Caco-2 (cell line): Measurements from ENCODE around the gene SARNP. TPM values are rescaled to one million over a fixed set of nuclear protein-coding genes. Genes with fewer than 3 reads are reported as not detected.

ENCODE experiments used
- BruUV-seq: library from RNA; stranded (reverse); fragments of 400-500 nt; replicated peaks from 2 replicates; lab custom pipeline; 2021; lab: Mats Ljungman, UMichigan
- CTCF ChIA-PET: fragments of 300-600 bp; sonication (Branson Sonifier 250); formaldehyde crosslinking; loops from one replicate; lab custom pipeline; 2022; ENCODE audit warnings: antibody characterized with exemption; lab: Charles Lee
- POLR2A ChIA-PET: fragments of 300-600 bp; sonication (Branson Sonifier 250); formaldehyde crosslinking; loops from one replicate; lab custom pipeline; 2022; ENCODE audit warnings: antibody characterized with exemption; lab: Charles Lee
- DNase-seq, 2 experiments: peaks; one replicate each; pipeline versions ENCODE4 v3.0.0 to v3.0.0-alpha.2; 2020 to 2022
- H3K27me3 ChIP-seq: replicated peaks from 2 replicates; pipeline ENCODE4 v1.6.0; 2011; ENCODE audit warnings: low read length; ENCODE audit not compliant: control insufficient read depth, insufficient read depth
- H3K36me3 ChIP-seq: 2 replicates; pipeline ENCODE4 v1.5.1; 2011; ENCODE audit warnings: low read length; ENCODE audit not compliant: control insufficient read depth, insufficient read depth
- H3K4me1 ChIP-seq: fragments of 250-450 bp; sonication (Bioruptor Pico); 2 replicates; pipeline ENCODE4 v1.5.1; 2020; ENCODE audit warnings: mild to moderate bottlenecking
- H3K4me3 ChIP-seq: 2 replicates; pipeline ENCODE4 v1.5.1; 2011; ENCODE audit warnings: low read depth, mild to moderate bottlenecking, control low read depth, low read length
- H3K9me3 ChIP-seq: fragments of 250-450 bp; sonication (Bioruptor Pico); 2 replicates; pipeline ENCODE4 v1.5.1; 2020; ENCODE audit warnings: mild to moderate bottlenecking, moderate library complexity
- H3K27ac Mint-ChIP-seq: one replicate; pipeline ENCODE4 v1.8.0; 2022; ENCODE audit warnings: mixed read lengths; ENCODE audit not compliant: unreplicated experiment
- H3K27me3 Mint-ChIP-seq: one replicate; pipeline ENCODE4 v1.8.0; 2022; ENCODE audit warnings: mixed read lengths; ENCODE audit not compliant: insufficient read depth, unreplicated experiment
- H3K36me3 Mint-ChIP-seq: one replicate; pipeline ENCODE4 v1.8.0; 2022; ENCODE audit warnings: mild to moderate bottlenecking, mixed read lengths; ENCODE audit not compliant: insufficient read depth, unreplicated experiment
- H3K4me1 Mint-ChIP-seq: one replicate; pipeline ENCODE4 v1.8.0; 2022; ENCODE audit warnings: low read depth, mixed read lengths; ENCODE audit not compliant: unreplicated experiment
- H3K4me3 Mint-ChIP-seq: one replicate; pipeline ENCODE4 v1.8.0; 2022; ENCODE audit warnings: mild to moderate bottlenecking, moderate library complexity, mixed read lengths; ENCODE audit not compliant: unreplicated experiment
- H3K9me3 Mint-ChIP-seq: one replicate; pipeline ENCODE4 v1.8.0; 2022; ENCODE audit warnings: mixed read lengths; ENCODE audit not compliant: unreplicated experiment
- CTCF ChIP-seq, 2 experiments: fragments of 200-600 bp in 1 of 2; IDR thresholded peaks; 1 replicate in 1 of 2; 2 replicates in 1 of 2; pipeline versions ENCODE4 v1.5.1 to v1.8.0; 2011 to 2022; ENCODE audit warnings: antibody characterized with exemption in 1 of 2, control low read depth in 1 of 2, inconsistent platforms in 1 of 2, low read depth in 1 of 2, low read length in 1 of 2, mild to moderate bottlenecking in 1 of 2, moderate library complexity in 1 of 2; ENCODE audit not compliant: insufficient read depth in 1 of 2, severe bottlenecking in 1 of 2, unreplicated experiment in 1 of 2
- intact Hi-C: fragments of 100-400 bp; cut with micrococcal nuclease; formaldehyde crosslinking; loops from one replicate; pipeline ENCODE4 v1.10.0; 2022; ENCODE audit not compliant: unreplicated experiment
- total RNA-seq: library from RNA; stranded (reverse); gene quantifications from 2 replicates; pipeline ENCODE4 v1.2.3, GENCODE V29; 2022

SARNP gene
- total RNA-seq, 1 experiment from 2014 or later: 77.6 TPM

- TF ChIP-seq CTCF (IDR thresholded peaks at IDR 0.05; ENCODE audit: insufficient read depth in 1 of 2, low read depth in 1 of 2, low read length in 1 of 2, severe bottlenecking in 1 of 2, unreplicated experiment in 1 of 2): no peak
- DNase-seq: no peak
- Mint-ChIP-seq H3K27me3 (no peaks in the 10 kb centered on the region), H3K27ac (no peak overlapping the region), H3K4me1 (no peaks in the 10 kb centered on the region), H3K36me3 (no peaks in the 10 kb centered on the region), H3K4me3 (no peak overlapping the region), H3K9me3 (no peaks in the 10 kb centered on the region)
- ChIA-PET POLR2A (no interaction called here), CTCF (no interaction called here)
- H3K36me3 ChIP-seq: no peaks in the 10 kb centered on the region
- no peaks in the 10 kb centered on the region for H3K9me3 ChIP-seq
- BruUV-seq: no TSS peak
- no peaks in the 10 kb centered on the region for H3K4me1 ChIP-seq
- no peaks in the 10 kb centered on the region for H3K27me3 ChIP-seq
- intact Hi-C loops: no loop called here
- no peak overlapping the region for H3K4me3 ChIP-seq
These were observed 32.3 kb upstream of the SARNP start for GRCh38 chr12:55849616-55850343.

- intact Hi-C loops: no loop called here
- Histone ChIP-seq H3K4me3 (no peak overlapping the region), H3K27me3 (no peaks in the 10 kb centered on the region), H3K9me3 (no peaks in the 10 kb centered on the region), H3K4me1 (peaks cover 5% of the 10 kb centered on the region), H3K36me3 (no peaks in the 10 kb centered on the region)
- no peak overlapping the region for H3K4me3 Mint-ChIP-seq
- no peak for TF ChIP-seq CTCF (IDR thresholded peaks at IDR 0.05; ENCODE audit: insufficient read depth in 1 of 2, low read depth in 1 of 2, low read length in 1 of 2, severe bottlenecking in 1 of 2, unreplicated experiment in 1 of 2)
- H3K27me3 Mint-ChIP-seq: no peaks in the 10 kb centered on the region
- no TSS peak for BruUV-seq
- CTCF ChIA-PET: interaction anchor here (1.5 kb wide), 1 partner anchor 92 kb away, joined by 3 read pairs; no protein-coding TSS in a partner anchor
- no peaks in the 10 kb centered on the region for H3K4me1 Mint-ChIP-seq
- POLR2A ChIA-PET: interaction anchor here (0.9 kb wide), 1 partner anchor 18 kb away, joined by 7 read pairs; the partner anchor contains the start of gene DNAJC14
- H3K27ac Mint-ChIP-seq: no peak overlapping the region
- H3K9me3 Mint-ChIP-seq: no peaks in the 10 kb centered on the region
- no peaks in the 10 kb centered on the region for H3K36me3 Mint-ChIP-seq
- no peak for DNase-seq
These were observed 30.2 kb upstream of the SARNP start for GRCh38 chr12:55847603-55848291.

GRCh38 chr12:55847033-55847432 lies 29.5 kb upstream of the SARNP start:
- Histone ChIP-seq H3K4me1 (peaks cover 9% of the 10 kb centered on the region), H3K27me3 (no peaks in the 10 kb centered on the region), H3K36me3 (no peaks in the 10 kb centered on the region), H3K4me3 (no peak overlapping the region), H3K9me3 (no peaks in the 10 kb centered on the region)
- POLR2A ChIA-PET: no interaction called here
- H3K27me3 Mint-ChIP-seq: no peaks in the 10 kb centered on the region
- no peak overlapping the region for H3K4me3 Mint-ChIP-seq
- CTCF ChIA-PET: interaction anchor here (1.5 kb wide), 1 partner anchor 93 kb away, joined by 3 read pairs; no protein-coding TSS in a partner anchor
- intact Hi-C loops: no loop called here
- H3K27ac Mint-ChIP-seq: no peak overlapping the region
- no TSS peak for BruUV-seq
- H3K4me1 Mint-ChIP-seq: peaks cover 7% of the 10 kb centered on the region
- H3K36me3 Mint-ChIP-seq: no peaks in the 10 kb centered on the region
- TF ChIP-seq CTCF (IDR thresholded peaks at IDR 0.05; ENCODE audit: insufficient read depth in 1 of 2, low read depth in 1 of 2, low read length in 1 of 2, severe bottlenecking in 1 of 2, unreplicated experiment in 1 of 2): no peak
- no peaks in the 10 kb centered on the region for H3K9me3 Mint-ChIP-seq
- no peak for DNase-seq
